Right lobe of liver (tissue), 6 donors: Measurements from ENCODE around the gene MAPKAPK2. TPM values are rescaled to one million over a fixed set of nuclear protein-coding genes. Genes with fewer than 3 reads are reported as not detected.

Experiments
- ATAC-seq, 4 donors: fragments of 200-7000 bp; cut with Tn5 transposase; one replicate each; pipeline ENCODE4 v1.9.1; 2020; ENCODE audit warnings: mild to moderate bottlenecking in 4 of 4, moderate library complexity in 4 of 4
- DNase-seq, 3 donors: peaks; one replicate each; pipeline ENCODE4 v3.0.0-alpha.2; 2020
- H3K27ac ChIP-seq, 3 donors: fragments of 200-600 bp; one replicate each; pipeline ENCODE4 v1.8.0; 2022
- H3K27me3 ChIP-seq, 2 donors: fragments of 200-600 bp; one replicate each; pipeline ENCODE4 v1.8.0; 2022
- H3K36me3 ChIP-seq, 4 donors: fragments of 200-600 bp; sonication (generic) in 1 of 4; one replicate each; pipeline versions ENCODE4 v1.5.1 to v1.8.0; 2017 to 2022; ENCODE audit warnings: control low read depth in 1 of 4
- H3K4me1 ChIP-seq, 4 donors: fragments of 200-600 bp; sonication (generic) in 1 of 4; one replicate each; pipeline versions ENCODE4 v1.5.1 to v1.8.0; 2017 to 2022; ENCODE audit warnings: control low read depth in 1 of 4
- H3K4me3 ChIP-seq, 3 donors: fragments of 200-600 bp; one replicate each; pipeline ENCODE4 v1.8.0; 2022
- H3K9me3 ChIP-seq, 4 donors: fragments of 200-600 bp; sonication (generic) in 1 of 4; one replicate each; pipeline versions ENCODE4 v1.5.1 to v1.8.0; 2017 to 2022; ENCODE audit warnings: control low read depth in 1 of 4
- POLR2A ChIP-seq: fragments of 450-650 bp; IDR thresholded peaks from one replicate; pipeline ENCODE4 v1.6.1; 2017; ENCODE audit warnings: antibody characterized with exemption, mild to moderate bottlenecking
- WGBS: methylation state at CpG from one replicate; pipeline ENCODE4 v1.1.6; 2018; ENCODE audit warnings: low coverage, low lambda C conversion rate; ENCODE audit not compliant: insufficient coverage; ENCODE audit errors: missing lambda C conversion rate; 5-methylcytosine and 5-hydroxymethylcytosine counted together
- intact Hi-C, 2 donors: fragments of 100-400 bp; cut with DNase I; formaldehyde crosslinking; loops; one replicate each; pipeline versions ENCODE4 v1.11.2 to v1.14.1; 2022
- total RNA-seq, 6 experiments: library from RNA; depleted of rRNA in 2 of 6; stranded (reverse); fragments of >200 nt in 2 of 6; fragmentation: NEBNext Ultra II Directional in 3 of 6; extraction: Animal tissue kit (Norgen Biotek cat#: 25700) in 3 of 6; gene quantifications; one replicate each; pipeline versions ENCODE4 v1.1.0 to v1.2.4, GENCODE V29; 2016 to 2023
- TF ChIP-seq, protein P1 (sequence below), 4 donors: fragments of 200-600 bp in 3 of 4; fragments of 450-650 bp in 1 of 4; IDR thresholded peaks; one replicate each; pipeline versions ENCODE4 v1.5.1 to v1.8.0; 2016 to 2022; ENCODE audit warnings: antibody characterized with exemption in 4 of 4, mild to moderate bottlenecking in 2 of 4
- donor health status: DM: no; HTN: yes; CAD: no.
- donor health status: DM: no; HTN: no; CAD: no.
- donor health status: DM: no; HTN: no; CAD: no.
- donor health status: DM: no; HTN: yes; CAD: no.
- donor health status: DM: no; HTN: yes; CAD: no.

MAPKAPK2 gene
- total RNA-seq, 6 experiments from 2014 or later, result 25.6 to 46.6 (median 34.0) TPM

DNA sequence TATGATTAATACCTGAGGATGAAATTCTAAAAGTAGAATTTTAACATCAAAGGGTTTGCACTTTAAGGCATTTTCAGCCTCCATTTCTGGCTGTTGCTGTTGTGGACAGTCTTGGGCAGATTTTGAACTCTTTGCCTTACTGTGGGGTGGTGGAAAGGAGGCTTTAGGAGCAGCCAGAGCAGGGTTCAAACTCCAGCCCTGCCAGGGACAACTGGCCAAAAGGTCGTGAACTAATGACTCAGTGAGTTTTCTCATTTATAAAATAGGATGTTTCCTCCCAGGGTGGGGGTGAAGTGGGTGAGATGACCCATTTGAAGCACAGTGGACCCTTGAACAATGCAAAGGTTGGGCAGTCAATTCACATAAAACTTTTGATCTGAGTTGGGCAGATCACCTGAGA lies 36.7 kb downstream of the MAPKAPK2 start:
- H3K9me3 ChIP-seq, result no peaks in the 10 kb centered on the region
- no peaks in the 10 kb centered on the region for H3K36me3 ChIP-seq
- TF ChIP-seq, protein P1, sequence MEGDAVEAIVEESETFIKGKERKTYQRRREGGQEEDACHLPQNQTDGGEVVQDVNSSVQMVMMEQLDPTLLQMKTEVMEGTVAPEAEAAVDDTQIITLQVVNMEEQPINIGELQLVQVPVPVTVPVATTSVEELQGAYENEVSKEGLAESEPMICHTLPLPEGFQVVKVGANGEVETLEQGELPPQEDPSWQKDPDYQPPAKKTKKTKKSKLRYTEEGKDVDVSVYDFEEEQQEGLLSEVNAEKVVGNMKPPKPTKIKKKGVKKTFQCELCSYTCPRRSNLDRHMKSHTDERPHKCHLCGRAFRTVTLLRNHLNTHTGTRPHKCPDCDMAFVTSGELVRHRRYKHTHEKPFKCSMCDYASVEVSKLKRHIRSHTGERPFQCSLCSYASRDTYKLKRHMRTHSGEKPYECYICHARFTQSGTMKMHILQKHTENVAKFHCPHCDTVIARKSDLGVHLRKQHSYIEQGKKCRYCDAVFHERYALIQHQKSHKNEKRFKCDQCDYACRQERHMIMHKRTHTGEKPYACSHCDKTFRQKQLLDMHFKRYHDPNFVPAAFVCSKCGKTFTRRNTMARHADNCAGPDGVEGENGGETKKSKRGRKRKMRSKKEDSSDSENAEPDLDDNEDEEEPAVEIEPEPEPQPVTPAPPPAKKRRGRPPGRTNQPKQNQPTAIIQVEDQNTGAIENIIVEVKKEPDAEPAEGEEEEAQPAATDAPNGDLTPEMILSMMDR (IDR thresholded peaks at IDR 0.05), result no peak
- peaks cover 0 to 73% (median 28%) of the 10 kb centered on the region in 4 donors for H3K4me1 ChIP-seq
- H3K4me3 ChIP-seq, result no peak overlapping the region
- peak in 3 of 4 donors; percentile 37 to 42 (median 38) for ATAC-seq
- intact Hi-C loops, result no loop called here
- no peaks in the 10 kb centered on the region for H3K27me3 ChIP-seq
- peak in 1 of 3 donors; percentile 58 for DNase-seq
- peak overlapping the region in 1 of 3 donors; percentile 95 for H3K27ac ChIP-seq
- WGBS, result 14% methylated on average over 1 of the region's 1 CpG

DNA sequence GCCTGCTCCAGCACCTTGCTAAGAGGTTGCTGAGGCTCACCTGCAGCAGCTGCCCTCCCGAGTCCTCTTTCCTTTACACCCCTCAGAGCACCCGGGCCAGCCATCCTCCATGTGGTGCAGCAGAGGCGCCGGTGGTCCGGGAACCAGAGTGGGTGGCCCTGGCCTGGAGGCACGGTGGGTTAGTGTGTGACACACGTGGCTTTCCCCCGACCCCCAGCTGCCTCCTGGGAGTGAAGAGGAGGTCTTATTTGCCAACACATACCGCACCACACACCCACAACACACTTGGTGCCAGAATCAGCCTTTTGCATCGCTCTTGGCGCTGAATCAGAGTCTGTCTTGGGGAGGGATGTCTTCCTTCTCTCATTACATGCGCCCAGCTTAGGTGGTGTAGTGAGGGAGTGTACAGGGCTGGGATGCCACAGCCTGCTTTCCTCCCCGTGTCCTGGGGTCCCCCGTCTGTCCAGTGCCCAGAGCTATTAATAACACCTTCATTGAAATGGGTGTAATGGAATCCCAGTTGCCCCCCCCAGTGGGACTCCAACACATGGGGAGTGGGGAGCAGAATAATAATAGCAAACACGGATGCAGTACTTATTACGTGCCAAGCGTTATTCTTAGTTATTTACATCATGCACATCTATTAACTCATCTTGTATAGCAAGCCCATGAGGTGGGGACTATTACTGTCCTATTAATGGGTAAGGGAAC lies 38.2 kb downstream of the MAPKAPK2 start:
- H3K4me1 ChIP-seq, result peaks cover 0 to 63% (median 24%) of the 10 kb centered on the region in 4 donors
- H3K27ac ChIP-seq, result peak overlapping the region; percentile 67 to 95 (median 91)
- 68% methylated on average over 9 of the region's 17 CpGs for WGBS
- ATAC-seq, result no peak
- DNase-seq, result peak in 1 of 3 donors; percentile 49
- H3K27me3 ChIP-seq, result no peaks in the 10 kb centered on the region
- no peaks in the 10 kb centered on the region for H3K36me3 ChIP-seq
- no peaks in the 10 kb centered on the region for H3K9me3 ChIP-seq
- no peak overlapping the region for H3K4me3 ChIP-seq
- intact Hi-C loops, result no loop called here
- TF ChIP-seq, protein P1 (IDR thresholded peaks at IDR 0.05), result no peak
- no peak for TF ChIP-seq POLR2A

DNA sequence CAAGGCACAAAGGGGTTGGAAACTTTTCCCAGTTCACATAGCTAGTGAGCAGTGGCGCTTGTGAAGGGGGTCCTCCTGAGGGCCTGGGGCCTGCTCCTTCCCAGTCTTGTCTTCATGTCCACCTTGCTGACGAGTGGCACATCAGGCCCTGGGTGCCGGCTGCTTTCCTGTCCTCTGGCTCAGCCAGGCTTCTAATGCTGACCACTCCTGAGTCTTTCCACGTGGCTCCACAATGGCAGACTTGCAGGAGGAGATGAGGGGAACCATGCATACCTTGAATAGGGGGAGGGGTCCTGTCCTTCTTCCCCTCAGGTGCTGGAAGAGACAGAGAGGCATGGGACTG lies 38.7 kb downstream of the MAPKAPK2 start:
- Histone ChIP-seq H3K9me3 (no peaks in the 10 kb centered on the region), H3K27me3 (no peaks in the 10 kb centered on the region), H3K27ac (peak overlapping the region; percentile 67 to 95 (median 91)), H3K36me3 (no peaks in the 10 kb centered on the region), H3K4me1 (peaks cover 0 to 60% (median 24%) of the 10 kb centered on the region in 4 donors), H3K4me3 (no peak overlapping the region)
- 23% methylated on average over 4 of the region's 4 CpGs for WGBS
- TF ChIP-seq, protein P1 (IDR thresholded peaks at IDR 0.05), result no peak
- TF ChIP-seq POLR2A, result no peak
- ATAC-seq, result peak in 3 of 4 donors; percentile 7 to 21 (median 16)
- no peak for DNase-seq
- intact Hi-C loops, result no loop called here

DNA sequence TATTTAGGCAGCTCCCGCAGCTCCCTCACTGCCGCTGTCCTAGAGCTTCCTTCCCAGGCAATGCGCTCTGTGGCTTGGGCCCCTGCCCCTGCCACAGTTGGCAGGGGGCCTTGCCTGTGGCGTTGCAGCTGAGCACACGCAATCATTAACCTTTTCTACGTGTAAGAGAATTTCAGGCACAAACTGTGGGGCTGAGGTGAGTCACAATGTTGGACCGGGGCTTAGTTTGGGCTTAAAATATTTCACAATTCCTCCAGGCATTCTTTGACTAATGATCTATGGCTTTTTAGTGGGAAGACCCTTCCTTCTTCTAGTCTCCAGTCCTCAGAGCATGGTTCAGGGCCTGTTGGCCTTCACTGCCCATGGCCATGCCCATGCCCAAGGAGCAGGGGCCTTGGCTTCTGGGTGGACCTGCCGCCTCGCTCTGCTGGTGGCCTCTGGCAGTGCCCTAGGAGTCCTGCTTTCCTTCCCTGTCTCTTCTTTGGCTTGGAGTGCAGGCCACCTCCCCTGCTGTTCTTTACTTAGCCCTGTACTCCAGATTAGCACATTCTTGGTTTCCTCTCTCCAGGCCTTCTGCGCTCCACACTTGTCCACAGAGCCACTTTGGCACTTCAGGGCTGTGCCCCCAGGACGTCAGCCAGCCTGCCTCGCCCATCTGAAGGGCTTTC lies 39.2 kb downstream of the MAPKAPK2 start:
- no peaks in the 10 kb centered on the region for H3K36me3 ChIP-seq
- H3K9me3 ChIP-seq, result no peaks in the 10 kb centered on the region
- peak; percentile 83 for TF ChIP-seq POLR2A
- TF ChIP-seq, protein P1 (IDR thresholded peaks at IDR 0.05), result peak in 1 of 4 donors; percentile 19
- ATAC-seq, result peak; percentile 81 to 89 (median 86)
- H3K27ac ChIP-seq, result peak overlapping the region; percentile 67 to 95 (median 91)
- DNase-seq, result peak; percentile 77 to 81 (median 80)
- no peak overlapping the region for H3K4me3 ChIP-seq
- peaks cover 0 to 60% (median 24%) of the 10 kb centered on the region in 4 donors for H3K4me1 ChIP-seq
- 12% methylated on average over 11 of the region's 12 CpGs for WGBS
- no peaks in the 10 kb centered on the region for H3K27me3 ChIP-seq
- intact Hi-C loops, result no loop called here
